ENCODE measurements around the gene ACVR2B. TPM values are rescaled to one million over a fixed set of nuclear protein-coding genes. Genes with fewer than 3 reads are reported as not detected.
A peak's percentile ranks its signal among the peaks of the same experiment; 100 is the strongest.
"Not testable (repeated sequence)": the region's sequence is repeated elsewhere in the genome, so short reads cannot be mapped to it uniquely, and the experiment has no call there.

The ACVR2B gene
- total and polyA plus RNA-seq, 2 experiments from 2014 or later: 9.0 to 15.4 TPM

DNA sequence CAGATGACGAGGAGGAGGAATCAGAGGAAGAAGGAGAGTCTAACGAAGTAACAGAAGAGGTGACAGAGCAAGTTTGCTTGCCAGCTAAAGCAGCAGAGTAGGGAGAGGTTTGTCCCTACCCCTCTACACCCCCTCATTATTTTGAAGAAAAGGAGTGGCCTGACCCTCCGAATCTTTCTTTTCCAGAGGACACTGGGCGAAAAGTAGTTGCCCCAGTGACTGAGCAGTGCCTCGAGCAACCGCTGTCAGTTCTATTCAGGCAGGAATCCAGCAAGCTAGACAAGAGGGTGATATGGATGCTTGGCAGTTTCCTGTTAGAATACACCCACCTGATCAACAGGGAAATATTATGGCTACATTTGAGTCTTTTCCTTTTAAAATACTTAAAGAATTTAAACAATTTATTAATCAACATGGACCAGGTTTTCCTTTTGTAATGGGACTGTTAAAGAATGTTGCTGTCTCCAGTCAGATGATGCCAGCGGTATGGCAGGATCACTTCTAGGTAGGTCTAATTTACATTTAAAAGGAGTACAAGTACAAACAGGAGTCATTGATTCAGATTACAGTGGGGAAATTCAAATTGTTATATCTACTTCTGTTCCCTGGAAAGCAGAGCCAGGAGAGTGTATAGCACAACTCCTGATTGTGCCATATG lies 31.9 kb upstream of the ACVR2B start:
- Histone ChIP-seq H3K36me3 (replicated peaks; ENCODE audit: insufficient read depth, low read depth) (no peaks in the 10 kb centered on the region), H3K9me2 (replicated peaks; ENCODE audit: insufficient read depth) (no peaks in the 10 kb centered on the region), H3K79me2 (no peaks in the 10 kb centered on the region), H3K4me1 (ENCODE audit: insufficient read depth) (no peaks in the 10 kb centered on the region), H3K4me3 (no peak overlapping the region), H3K9me3 (ENCODE audit: low read depth) (no peaks in the 10 kb centered on the region), H3K4me2 (no peak overlapping the region), H3K27me3 (no peaks in the 10 kb centered on the region), H3K27ac (no peak overlapping the region), H2AFZ (no peak overlapping the region), H4K20me1 (ENCODE audit: insufficient read depth, poor library complexity, severe bottlenecking) (no peaks in the 10 kb centered on the region)
- 69% methylated on average over 7 of the region's 7 CpGs for WGBS (ENCODE audit: low lambda C conversion rate, missing lambda C conversion rate)
- TF ChIP-seq EZH2 (IDR thresholded peaks at IDR 0.05; ENCODE audit: borderline replicate concordance) (no peak), EZH2phosphoT487 (IDR thresholded peaks at IDR 0.05; ENCODE audit: low read depth, severe bottlenecking, unreplicated experiment) (no peak)
- TF ChIP-seq, protein P1, sequence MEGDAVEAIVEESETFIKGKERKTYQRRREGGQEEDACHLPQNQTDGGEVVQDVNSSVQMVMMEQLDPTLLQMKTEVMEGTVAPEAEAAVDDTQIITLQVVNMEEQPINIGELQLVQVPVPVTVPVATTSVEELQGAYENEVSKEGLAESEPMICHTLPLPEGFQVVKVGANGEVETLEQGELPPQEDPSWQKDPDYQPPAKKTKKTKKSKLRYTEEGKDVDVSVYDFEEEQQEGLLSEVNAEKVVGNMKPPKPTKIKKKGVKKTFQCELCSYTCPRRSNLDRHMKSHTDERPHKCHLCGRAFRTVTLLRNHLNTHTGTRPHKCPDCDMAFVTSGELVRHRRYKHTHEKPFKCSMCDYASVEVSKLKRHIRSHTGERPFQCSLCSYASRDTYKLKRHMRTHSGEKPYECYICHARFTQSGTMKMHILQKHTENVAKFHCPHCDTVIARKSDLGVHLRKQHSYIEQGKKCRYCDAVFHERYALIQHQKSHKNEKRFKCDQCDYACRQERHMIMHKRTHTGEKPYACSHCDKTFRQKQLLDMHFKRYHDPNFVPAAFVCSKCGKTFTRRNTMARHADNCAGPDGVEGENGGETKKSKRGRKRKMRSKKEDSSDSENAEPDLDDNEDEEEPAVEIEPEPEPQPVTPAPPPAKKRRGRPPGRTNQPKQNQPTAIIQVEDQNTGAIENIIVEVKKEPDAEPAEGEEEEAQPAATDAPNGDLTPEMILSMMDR (IDR thresholded peaks at IDR 0.05; ENCODE audit: poor library complexity): no peak
- no peak for DNase-seq (ENCODE audit: low spot score)

DNA sequence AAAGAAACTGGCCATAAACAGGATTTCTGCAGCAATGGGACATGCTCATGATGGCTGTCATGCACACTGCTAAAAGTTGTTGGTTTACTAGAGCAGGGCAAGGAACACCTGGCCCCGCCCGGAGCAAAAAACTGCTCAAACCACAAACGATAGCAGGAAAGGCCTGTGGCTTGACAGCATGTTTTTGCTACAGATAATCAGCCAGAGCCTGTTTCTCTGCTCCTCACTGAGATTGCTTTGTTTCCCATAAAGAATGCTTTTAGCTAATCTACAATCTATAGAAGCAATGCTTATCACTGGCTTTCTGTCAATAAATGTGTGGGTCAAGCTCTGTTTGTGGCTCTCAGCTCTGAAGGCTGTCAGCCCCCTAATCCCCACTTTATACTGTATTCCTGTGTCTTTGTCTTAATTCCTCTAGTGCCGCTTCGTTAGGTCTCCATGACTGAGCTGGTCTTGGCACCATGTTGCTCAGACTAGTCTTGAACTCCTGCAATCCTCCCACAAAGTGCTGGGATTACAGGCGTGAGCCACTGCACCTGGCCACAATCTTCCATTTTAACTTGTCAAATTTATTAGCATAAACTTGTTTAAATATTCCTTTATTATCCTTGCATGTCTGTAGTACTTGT lies 26.8 kb upstream of the ACVR2B start:
- H3K27ac ChIP-seq; H4K20me1 ChIP-seq (ENCODE audit: insufficient read depth, poor library complexity, severe bottlenecking); H3K9me2 ChIP-seq (replicated peaks; ENCODE audit: insufficient read depth); H3K4me1 ChIP-seq (ENCODE audit: insufficient read depth); DNase-seq (ENCODE audit: low spot score); H2AFZ ChIP-seq; H3K36me3 ChIP-seq (replicated peaks; ENCODE audit: insufficient read depth, low read depth); H3K79me2 ChIP-seq; H3K4me2 ChIP-seq; H3K27me3 ChIP-seq; H3K4me3 ChIP-seq; H3K9me3 ChIP-seq (ENCODE audit: low read depth): not testable (repeated sequence)
- WGBS (ENCODE audit: low lambda C conversion rate, missing lambda C conversion rate): 27% methylated on average over 6 of the region's 6 CpGs

GRCh38 chr3:38432871-38433658 lies 20.6 kb upstream of the ACVR2B start:
- not testable (repeated sequence) for H4K20me1 ChIP-seq (ENCODE audit: insufficient read depth, poor library complexity, severe bottlenecking); H3K9me3 ChIP-seq (ENCODE audit: low read depth); H3K4me1 ChIP-seq (ENCODE audit: insufficient read depth); H3K27me3 ChIP-seq; H2AFZ ChIP-seq; DNase-seq (ENCODE audit: low spot score); H3K36me3 ChIP-seq (replicated peaks; ENCODE audit: insufficient read depth, low read depth); H3K9me2 ChIP-seq (replicated peaks; ENCODE audit: insufficient read depth); H3K27ac ChIP-seq; H3K79me2 ChIP-seq; H3K4me2 ChIP-seq; H3K4me3 ChIP-seq
- WGBS (ENCODE audit: low lambda C conversion rate, missing lambda C conversion rate): 92% methylated on average over 5 of the region's 5 CpGs

- WGBS (ENCODE audit: low lambda C conversion rate, missing lambda C conversion rate): 81% methylated on average over 2 of the region's 2 CpGs
- not testable (repeated sequence) for H2AFZ ChIP-seq; H4K20me1 ChIP-seq (ENCODE audit: insufficient read depth, poor library complexity, severe bottlenecking); H3K4me3 ChIP-seq; H3K4me2 ChIP-seq; H3K79me2 ChIP-seq; DNase-seq (ENCODE audit: low spot score); H3K9me2 ChIP-seq (replicated peaks; ENCODE audit: insufficient read depth); H3K27ac ChIP-seq; H3K4me1 ChIP-seq (ENCODE audit: insufficient read depth); H3K9me3 ChIP-seq (ENCODE audit: low read depth); H3K36me3 ChIP-seq (replicated peaks; ENCODE audit: insufficient read depth, low read depth); H3K27me3 ChIP-seq
Measured at GRCh38 chr3:38433661-38434060, 20.0 kb upstream of the ACVR2B start.

DNA sequence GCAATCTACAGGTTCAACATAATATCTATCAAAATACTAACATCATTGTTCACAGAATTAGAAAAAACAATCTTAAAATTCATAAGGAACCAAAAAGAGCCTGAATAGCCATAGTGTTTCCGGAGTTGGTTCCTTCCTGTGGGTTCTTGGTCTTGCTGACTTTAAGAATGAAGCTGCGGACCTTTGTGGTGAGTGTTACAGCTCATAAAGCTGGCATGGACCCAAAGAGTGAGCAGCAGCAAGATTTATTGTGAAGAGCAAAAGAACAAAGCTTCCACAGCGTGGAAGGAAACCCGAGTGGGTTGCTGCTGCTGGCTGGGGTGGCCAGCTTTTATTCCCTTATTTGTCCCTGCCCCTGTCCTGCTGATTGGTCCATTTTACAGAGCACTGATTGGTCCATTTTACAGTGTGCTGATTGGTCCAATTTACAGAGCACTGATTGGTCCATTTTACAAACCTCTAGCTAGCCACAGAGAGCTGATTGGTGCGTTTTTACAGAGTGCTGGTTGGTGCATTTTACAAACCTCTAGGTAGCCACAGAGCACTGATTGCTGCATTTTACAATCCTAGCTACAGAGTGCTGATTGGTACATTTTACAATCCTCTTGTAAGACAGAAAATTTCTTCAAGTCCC lies 15.1 kb upstream of the ACVR2B start:
- not testable (repeated sequence) for DNase-seq (ENCODE audit: low spot score)

DNA sequence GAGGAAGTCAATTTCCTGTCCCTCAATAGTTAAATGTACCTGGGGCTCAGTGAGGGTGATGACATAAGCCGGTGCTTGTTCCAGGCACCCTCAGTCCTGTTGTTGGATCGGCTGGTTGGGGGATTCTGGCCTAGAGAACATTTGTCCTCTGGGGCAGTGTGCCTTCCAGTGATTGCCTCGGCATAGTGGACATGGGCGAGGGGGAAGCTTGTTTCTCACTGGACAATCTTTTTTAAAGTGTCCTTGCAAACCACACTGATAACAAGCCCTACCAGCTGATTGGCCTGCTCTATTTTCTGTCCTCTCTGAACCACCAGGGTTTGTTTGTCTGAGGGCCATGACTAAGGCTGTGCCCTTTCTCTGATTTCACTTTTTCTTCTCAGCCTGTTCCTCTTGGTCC lies 10.5 kb upstream of the ACVR2B start:
- not testable (repeated sequence) for H2AFZ ChIP-seq; H4K20me1 ChIP-seq (ENCODE audit: insufficient read depth, poor library complexity, severe bottlenecking); H3K4me3 ChIP-seq; H3K9me3 ChIP-seq (ENCODE audit: low read depth); H3K4me1 ChIP-seq (ENCODE audit: insufficient read depth); H3K9me2 ChIP-seq (replicated peaks; ENCODE audit: insufficient read depth); H3K36me3 ChIP-seq (replicated peaks; ENCODE audit: insufficient read depth, low read depth); H3K79me2 ChIP-seq; H3K27me3 ChIP-seq; H3K4me2 ChIP-seq
- peak overlapping the region; percentile 34 for H3K27ac ChIP-seq
- WGBS (ENCODE audit: low lambda C conversion rate, missing lambda C conversion rate): 42% methylated on average over 4 of the region's 4 CpGs
- DNase-seq (ENCODE audit: low spot score): peak; percentile 26

More for the DNA sequence above, 15.1 kb upstream of the ACVR2B start:
- H3K4me2 ChIP-seq; H3K79me2 ChIP-seq; H3K4me1 ChIP-seq (ENCODE audit: insufficient read depth); H4K20me1 ChIP-seq (ENCODE audit: insufficient read depth, poor library complexity, severe bottlenecking); H3K9me2 ChIP-seq (replicated peaks; ENCODE audit: insufficient read depth); H3K36me3 ChIP-seq (replicated peaks; ENCODE audit: insufficient read depth, low read depth); H2AFZ ChIP-seq; H3K4me3 ChIP-seq; H3K9me3 ChIP-seq (ENCODE audit: low read depth); H3K27ac ChIP-seq; H3K27me3 ChIP-seq: not testable (repeated sequence)
- 87% methylated on average over 5 of the region's 5 CpGs for WGBS (ENCODE audit: low lambda C conversion rate, missing lambda C conversion rate)

Measured in hepatocyte (in vitro differentiated cells).